Activated naive CD4-positive, alpha-beta T cell treated with anti-CD3 and anti-CD28 coated beads, Interleukin-2, amount 50 U/mL, for 24 hours (primary cell): ENCODE measurements around the gene SEC14L2.

ENCODE experiments used
- H3K27ac Mint-ChIP-seq: one replicate; pipeline ENCODE4 v1.8.0; 2021; ENCODE audit warnings: mild to moderate bottlenecking, mixed read lengths
- H3K27me3 Mint-ChIP-seq: one replicate; pipeline ENCODE4 v1.8.0; 2021; ENCODE audit warnings: mixed read lengths
- H3K36me3 Mint-ChIP-seq: one replicate; pipeline ENCODE4 v1.8.0; 2021; ENCODE audit warnings: mixed read lengths
- H3K4me1 Mint-ChIP-seq: one replicate; pipeline ENCODE4 v1.8.0; 2021; ENCODE audit warnings: mixed read lengths
- H3K4me3 Mint-ChIP-seq: one replicate; pipeline ENCODE4 v1.8.0; 2021; ENCODE audit warnings: mild to moderate bottlenecking, mixed read lengths
- H3K9me3 Mint-ChIP-seq: one replicate; pipeline ENCODE4 v1.8.0; 2021; ENCODE audit warnings: mixed read lengths

SEC14L2 gene

DNA sequence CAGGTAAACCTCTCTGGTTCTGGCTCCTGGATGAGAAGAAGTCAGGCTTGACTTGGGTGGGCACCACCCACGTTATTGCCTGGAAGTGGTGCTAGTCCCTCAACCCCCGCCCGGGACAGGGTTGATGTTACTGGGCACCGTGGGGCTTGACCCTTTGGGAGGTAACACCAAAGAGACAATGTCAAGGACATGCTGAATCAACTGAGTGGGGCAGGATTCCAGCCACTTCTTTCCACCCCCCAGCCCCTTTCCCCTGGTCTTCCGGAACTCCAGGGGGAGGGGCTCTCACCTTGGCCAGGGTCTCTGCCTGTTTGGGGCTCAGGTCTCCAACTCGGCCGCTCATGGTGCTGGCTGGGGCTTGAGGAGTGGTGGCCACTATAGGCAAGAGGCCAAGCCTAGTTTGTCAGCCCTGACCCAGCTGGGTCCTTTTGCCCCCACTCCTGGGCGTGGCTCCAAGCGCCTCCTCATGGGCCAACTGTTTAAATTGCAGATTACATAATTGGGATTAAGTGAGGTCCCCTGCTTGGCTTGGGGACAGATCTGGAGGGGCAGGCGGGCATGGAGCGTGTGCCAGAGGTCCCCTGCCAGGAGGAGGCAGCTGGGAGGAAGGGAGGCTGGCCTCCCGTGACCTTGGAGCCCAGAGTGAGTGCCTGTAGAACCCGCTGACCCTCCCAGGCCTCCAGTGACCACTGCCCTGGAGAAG lies 74.9 kb downstream of the SEC14L2 start, which contains the start of gene SEC14L3:
Gene SEC14L3 (minus strand): TSS at position 402 of the 703 bp plus-strand sequence. CDS start 59 bp downstream, at position 343.
- no peaks in the 10 kb centered on the region for H3K36me3 Mint-ChIP-seq
- H3K4me1 Mint-ChIP-seq: peaks cover 4% of the 10 kb centered on the region
- H3K27ac Mint-ChIP-seq: no peak within 1 kb of the TSS
- no peaks in the 10 kb centered on the region for H3K9me3 Mint-ChIP-seq
- H3K27me3 Mint-ChIP-seq: peaks cover 5% of the 10 kb centered on the region
- no peak within 1 kb of the TSS for H3K4me3 Mint-ChIP-seq

DNA sequence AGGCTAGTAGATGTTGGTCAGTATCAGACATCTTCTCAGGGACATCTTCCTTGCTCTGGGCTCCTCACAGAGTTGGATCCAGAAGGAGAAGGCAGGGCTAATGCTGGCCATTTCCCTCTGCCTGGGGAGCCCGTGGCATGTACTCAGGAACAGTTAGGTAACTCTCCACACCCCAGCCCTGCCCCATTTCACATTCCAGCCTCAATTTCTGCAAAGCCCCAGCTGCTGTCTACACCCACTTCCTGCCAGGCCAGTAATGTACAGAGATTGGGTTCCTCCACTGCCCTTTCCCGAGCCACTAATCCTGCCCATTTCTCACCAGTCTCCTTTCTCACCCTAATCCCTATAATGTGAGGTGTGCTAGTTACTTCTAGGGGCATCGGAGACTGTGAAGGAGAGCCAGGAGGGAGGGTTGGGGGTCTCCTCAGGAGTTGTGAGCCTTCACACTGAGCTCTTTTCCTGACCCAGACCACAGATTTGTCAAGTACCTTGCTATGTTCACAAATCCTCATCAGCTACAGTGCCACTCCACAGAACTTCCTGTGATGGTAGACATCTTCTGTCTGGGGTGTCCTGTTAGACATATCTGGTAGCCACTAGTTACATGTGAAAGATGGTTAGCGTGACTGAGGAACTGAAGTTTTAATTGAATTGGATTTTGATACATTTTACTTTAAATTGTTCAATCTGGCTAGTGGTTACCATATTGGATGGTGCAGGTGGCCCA lies 76.3 kb downstream of the SEC14L2 start:
- Mint-ChIP-seq H3K27me3 (peaks cover 7% of the 10 kb centered on the region), H3K4me1 (peaks cover 4% of the 10 kb centered on the region), H3K27ac (no peak overlapping the region), H3K36me3 (no peaks in the 10 kb centered on the region), H3K9me3 (no peaks in the 10 kb centered on the region), H3K4me3 (no peak overlapping the region)

GRCh38 chr22:30474121-30474520 lies 77.3 kb downstream of the SEC14L2 start:
- H3K4me1 Mint-ChIP-seq: peaks cover 4% of the 10 kb centered on the region
- H3K27ac Mint-ChIP-seq: no peak overlapping the region
- peaks cover 5% of the 10 kb centered on the region for H3K27me3 Mint-ChIP-seq

More at GRCh38 chr22:30474121-30474520, 77.3 kb downstream of the SEC14L2 start:
- H3K36me3 Mint-ChIP-seq: no peaks in the 10 kb centered on the region
- no peak overlapping the region for H3K4me3 Mint-ChIP-seq
- no peaks in the 10 kb centered on the region for H3K9me3 Mint-ChIP-seq
